Activated naive CD4-positive, alpha-beta T cell treated with anti-CD3 and anti-CD28 coated beads, Interleukin-2, amount 50 U/mL, for 72 hours (primary cell): Measurements from ENCODE around the gene DCDC1. TPM values are rescaled to one million over a fixed set of nuclear protein-coding genes. Genes with fewer than 3 reads are reported as not detected.
"Not testable (repeated sequence)": the region's sequence is repeated elsewhere in the genome, so short reads cannot be mapped to it uniquely, and the experiment has no call there.

ENCODE experiments used
- ATAC-seq, 2 donors: fragments of 150-1000 bp; cut with Tn5 transposase; 2 replicates each; pipeline ENCODE4 v1.10.0; 2021; ENCODE audit warnings: mild to moderate bottlenecking in 2 of 2, moderate library complexity in 2 of 2
- DNase-seq, 2 donors: peaks; one replicate each; pipeline ENCODE4 v3.0.0; 2021 to 2022; ENCODE audit warnings: low spot score in 2 of 2
- H3K27ac Mint-ChIP-seq, 2 donors: one replicate each; pipeline ENCODE4 v1.8.0; 2022; ENCODE audit warnings: mild to moderate bottlenecking in 2 of 2, mixed read lengths in 2 of 2
- H3K36me3 Mint-ChIP-seq, 2 donors: one replicate each; pipeline ENCODE4 v1.8.0; 2022; ENCODE audit warnings: mixed read lengths in 2 of 2
- H3K9me3 Mint-ChIP-seq, 2 donors: one replicate each; pipeline ENCODE4 v1.8.0; 2022; ENCODE audit warnings: mixed read lengths in 2 of 2
- total RNA-seq, 2 donors: library from RNA; stranded (reverse); gene quantifications; one replicate each; pipeline ENCODE4 v1.2.3, GENCODE V29; 2022

DCDC1 gene
- total RNA-seq, 2 donors from 2014 or later, result 0.47 TPM; not detected in 1

DNA sequence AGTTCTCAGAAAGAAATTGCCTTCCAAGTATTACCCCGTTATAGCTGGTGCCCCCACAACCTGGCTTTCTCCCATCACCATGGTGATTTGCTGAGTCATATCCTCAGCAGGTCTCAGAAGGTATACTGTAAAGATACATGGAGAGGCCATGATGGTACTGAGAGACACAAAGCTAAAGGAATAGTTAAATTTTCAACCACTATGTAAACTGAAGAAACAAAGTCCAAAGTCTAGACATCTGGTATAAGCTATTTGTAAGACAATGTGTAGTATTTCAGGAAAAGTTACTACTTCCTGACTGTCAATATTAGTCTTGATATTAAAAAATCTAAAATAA lies 377.1 kb downstream of the DCDC1 start:
- H3K36me3 Mint-ChIP-seq, result no peaks in the 10 kb centered on the region
- H3K27ac Mint-ChIP-seq, result no peak overlapping the region
- peaks cover 0 to 7% of the 10 kb centered on the region in 2 donors for H3K9me3 Mint-ChIP-seq
- no peak for DNase-seq
- ATAC-seq, result no peak

DNA sequence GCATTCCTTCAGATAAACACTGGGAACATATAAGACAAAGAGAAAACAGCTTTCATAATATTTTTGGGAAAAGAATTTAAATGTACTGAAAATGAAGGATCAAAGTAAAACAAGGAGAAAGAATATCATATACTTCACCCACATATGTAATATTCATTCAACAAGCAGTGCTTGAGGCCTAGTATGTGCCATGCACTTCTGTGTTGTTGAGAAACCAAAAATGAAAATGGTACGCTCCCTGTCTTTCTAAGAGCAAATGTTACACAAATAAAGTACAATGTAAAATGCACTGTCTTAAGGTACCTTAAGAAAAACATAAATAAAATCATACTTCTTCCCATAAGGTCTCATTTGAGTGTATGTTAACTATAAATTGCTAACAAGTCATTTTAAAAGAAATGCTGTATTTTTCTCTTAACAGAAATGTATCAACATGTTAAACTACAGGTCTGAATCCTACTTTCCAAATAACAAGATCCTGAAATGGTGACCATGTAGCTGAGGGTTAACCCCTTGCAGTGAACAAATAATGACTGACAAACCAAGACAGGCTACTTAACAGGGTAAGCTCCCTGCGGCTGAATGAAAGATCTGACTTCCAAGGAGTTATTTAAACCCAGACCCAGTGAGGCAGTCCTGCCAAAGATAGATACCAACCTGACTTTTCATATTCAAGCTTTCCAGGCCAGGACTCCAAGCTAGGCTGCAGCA lies 377.6 kb downstream of the DCDC1 start:
- Mint-ChIP-seq H3K27ac (no peak overlapping the region), H3K9me3 (peaks cover 0 to 7% of the 10 kb centered on the region in 2 donors), H3K36me3 (no peaks in the 10 kb centered on the region)
- ATAC-seq (no peak), DNase-seq (no peak)

DNA sequence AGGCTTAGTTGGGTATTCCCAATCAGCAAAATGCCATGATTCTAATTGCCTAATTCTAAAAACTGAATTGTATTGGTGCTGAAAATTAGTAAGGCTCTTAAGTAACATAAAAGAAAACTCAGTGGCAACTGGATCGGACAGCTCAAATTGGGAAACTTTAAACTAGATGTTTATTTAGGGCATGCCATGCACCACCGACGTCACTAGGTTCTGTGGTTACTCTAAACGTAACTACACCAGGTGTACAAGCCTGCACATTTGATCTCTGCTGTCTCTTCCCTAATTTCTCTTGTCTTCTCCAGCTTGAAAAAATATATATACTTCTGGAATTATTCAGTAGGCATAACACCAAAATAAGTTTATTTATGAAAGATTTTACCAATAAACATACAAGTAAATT lies 378.2 kb downstream of the DCDC1 start:
- H3K27ac Mint-ChIP-seq, result no peak overlapping the region
- H3K9me3 Mint-ChIP-seq, result peaks cover 0 to 7% of the 10 kb centered on the region in 2 donors
- ATAC-seq, result no peak
- H3K36me3 Mint-ChIP-seq, result no peaks in the 10 kb centered on the region
- no peak for DNase-seq

DNA sequence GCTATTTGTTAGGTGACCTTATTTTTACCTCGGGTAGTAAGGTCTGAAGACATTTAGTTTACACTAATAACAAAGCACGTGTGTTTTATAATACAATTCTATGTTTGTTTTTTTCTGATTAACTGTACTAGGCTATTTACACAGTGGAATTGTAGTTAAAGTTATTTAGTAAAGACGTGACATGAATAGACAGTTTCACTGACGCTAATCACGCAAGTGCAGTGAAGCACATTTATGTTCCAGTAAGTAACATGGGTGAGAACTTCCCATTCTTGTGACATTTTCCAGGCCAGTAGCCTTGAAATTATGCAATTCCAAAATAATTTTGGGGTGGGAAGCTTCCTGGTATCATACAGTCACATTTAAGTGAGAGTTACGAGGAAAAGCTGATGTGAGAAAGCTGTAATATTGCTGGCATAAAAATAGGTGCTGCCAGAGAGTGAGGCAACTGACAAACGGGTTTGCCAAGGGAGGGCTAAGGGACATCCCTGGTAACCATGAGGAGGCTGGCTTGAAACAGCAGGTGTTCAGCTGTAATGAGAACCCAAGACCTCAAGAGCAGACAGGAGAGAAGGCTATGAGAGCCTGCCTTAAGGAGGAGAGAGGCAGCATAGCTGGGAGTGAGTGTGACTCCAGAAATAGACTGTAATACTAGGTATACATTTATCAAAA lies 378.8 kb downstream of the DCDC1 start:
- no peak for ATAC-seq
- Mint-ChIP-seq H3K27ac (no peak overlapping the region), H3K36me3 (no peaks in the 10 kb centered on the region), H3K9me3 (peaks cover 0 to 7% of the 10 kb centered on the region in 2 donors)
- DNase-seq, result no peak

DNA sequence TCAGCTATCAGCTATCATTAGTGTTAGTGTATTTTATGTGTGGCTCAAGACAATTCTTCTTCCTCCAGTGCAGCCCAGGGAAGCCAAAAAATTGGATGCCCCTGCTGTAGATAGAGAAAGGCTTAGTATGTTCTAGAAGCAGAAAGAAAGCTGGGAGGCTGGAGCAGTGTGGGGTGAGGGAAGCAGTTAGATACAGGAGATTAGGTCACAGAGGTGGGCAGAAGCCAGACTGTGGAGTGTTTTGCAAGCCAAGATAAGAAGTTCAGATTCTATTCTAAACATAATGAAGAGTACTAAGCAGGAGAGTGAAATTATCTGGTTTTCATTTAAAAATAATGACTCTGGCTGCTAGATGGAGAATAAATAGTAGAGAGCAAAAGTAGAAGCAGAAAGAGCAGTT lies 381.7 kb downstream of the DCDC1 start:
- no peak overlapping the region for H3K27ac Mint-ChIP-seq
- H3K9me3 Mint-ChIP-seq, result peaks cover 0 to 7% of the 10 kb centered on the region in 2 donors
- DNase-seq (no peak), ATAC-seq (no peak)
- H3K36me3 Mint-ChIP-seq, result no peaks in the 10 kb centered on the region

DNA sequence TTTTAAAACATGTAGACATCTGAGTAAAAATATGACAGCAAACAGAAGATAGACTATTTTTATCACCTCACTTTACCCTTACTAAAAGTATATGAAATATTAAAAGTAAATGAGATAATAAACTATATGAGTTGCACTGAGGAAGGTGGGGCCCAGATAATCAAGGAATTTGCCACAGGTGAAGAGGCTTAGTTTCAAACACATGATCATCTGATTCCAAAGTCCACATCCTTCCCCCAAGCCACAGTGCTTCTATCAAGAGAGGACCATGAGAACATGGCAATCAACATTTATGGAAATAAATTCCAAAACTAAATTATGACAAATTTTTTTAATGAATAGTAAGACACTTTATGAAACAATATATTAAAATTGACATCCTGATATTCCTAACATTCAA lies 384.0 kb downstream of the DCDC1 start:
- ATAC-seq (no peak), DNase-seq (no peak)
- H3K27ac Mint-ChIP-seq, result no peak overlapping the region
- H3K9me3 Mint-ChIP-seq, result peaks cover 0 to 7% of the 10 kb centered on the region in 2 donors
- no peaks in the 10 kb centered on the region for H3K36me3 Mint-ChIP-seq

DNA sequence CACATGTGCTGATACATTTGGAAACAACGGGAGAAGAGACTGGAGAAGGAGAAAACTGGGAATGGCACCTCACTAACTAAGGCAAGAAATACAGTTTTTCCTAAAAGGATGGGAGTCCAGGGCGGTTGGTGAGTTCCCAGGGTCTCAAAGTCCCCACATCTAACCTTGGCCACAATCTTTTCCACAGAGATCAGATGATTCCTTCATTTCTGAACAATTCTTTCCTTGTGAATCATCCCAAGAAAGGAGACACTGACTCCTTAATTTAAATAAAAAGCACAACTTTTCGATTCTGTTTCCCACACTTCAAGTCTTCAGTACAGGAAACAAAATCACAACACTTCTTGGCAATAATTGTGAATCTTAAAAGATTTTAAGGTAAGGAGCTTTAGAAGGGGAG lies 384.7 kb downstream of the DCDC1 start:
- DNase-seq, result no peak
- no peak overlapping the region for H3K27ac Mint-ChIP-seq
- H3K36me3 Mint-ChIP-seq, result no peaks in the 10 kb centered on the region
- ATAC-seq, result no peak
- peaks cover 0 to 7% of the 10 kb centered on the region in 2 donors for H3K9me3 Mint-ChIP-seq

DNA sequence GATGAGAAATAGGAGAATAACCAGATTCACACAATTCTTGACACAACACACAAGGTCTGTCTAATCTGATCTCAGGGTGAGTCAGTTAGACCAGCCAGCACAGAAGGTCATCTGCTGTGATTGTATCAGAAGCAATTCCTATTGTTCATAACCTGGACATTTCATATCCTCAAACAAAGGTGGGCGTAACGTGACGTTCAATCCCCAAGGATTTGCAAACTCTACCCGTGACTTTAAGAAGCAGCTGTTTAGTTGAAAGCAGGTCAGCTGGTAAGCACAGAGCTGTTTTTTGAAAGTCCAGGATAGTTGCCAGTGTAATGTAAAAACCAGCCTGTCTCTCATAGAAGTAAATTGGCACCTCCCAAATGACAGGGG lies 385.1 kb downstream of the DCDC1 start:
- ATAC-seq, result no peak
- Mint-ChIP-seq H3K36me3 (no peaks in the 10 kb centered on the region), H3K27ac (no peak overlapping the region), H3K9me3 (peaks cover 0 to 7% of the 10 kb centered on the region in 2 donors)
- DNase-seq, result no peak

DNA sequence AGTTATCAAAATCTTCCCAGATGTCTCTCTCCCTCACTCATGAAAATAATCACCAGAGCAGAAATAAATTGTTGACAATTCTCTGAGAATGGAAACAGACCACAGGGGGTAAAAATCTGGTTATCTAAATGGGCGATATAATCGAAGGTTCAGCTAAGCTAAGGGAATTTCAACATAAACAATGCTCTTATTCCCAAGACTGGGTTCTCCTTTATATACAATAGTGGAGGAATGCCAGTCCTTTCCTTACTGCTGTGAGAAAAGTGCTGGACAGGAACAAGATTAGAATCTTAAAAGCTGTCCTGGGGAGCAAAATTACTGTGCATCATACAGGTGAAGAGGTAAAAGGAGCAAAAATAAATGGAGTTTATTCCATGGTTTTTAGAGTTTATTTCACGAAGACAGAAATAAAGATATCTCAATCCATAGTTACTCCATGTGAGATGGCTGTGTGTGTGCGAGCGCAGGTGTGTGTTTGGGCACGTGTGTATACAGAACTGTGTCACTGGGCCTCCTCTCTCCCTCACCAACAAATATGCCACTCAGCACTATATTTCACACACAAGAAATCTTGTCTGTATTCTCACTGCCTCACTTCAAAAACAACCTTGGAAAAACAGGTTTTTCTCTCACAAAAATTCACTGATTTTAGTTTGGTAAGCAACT lies 385.6 kb downstream of the DCDC1 start:
- DNase-seq (no peak), ATAC-seq (no peak)
- no peaks in the 10 kb centered on the region for H3K36me3 Mint-ChIP-seq
- H3K27ac Mint-ChIP-seq, result no peak overlapping the region
- H3K9me3 Mint-ChIP-seq, result peaks cover 0 to 7% of the 10 kb centered on the region in 2 donors

DNA sequence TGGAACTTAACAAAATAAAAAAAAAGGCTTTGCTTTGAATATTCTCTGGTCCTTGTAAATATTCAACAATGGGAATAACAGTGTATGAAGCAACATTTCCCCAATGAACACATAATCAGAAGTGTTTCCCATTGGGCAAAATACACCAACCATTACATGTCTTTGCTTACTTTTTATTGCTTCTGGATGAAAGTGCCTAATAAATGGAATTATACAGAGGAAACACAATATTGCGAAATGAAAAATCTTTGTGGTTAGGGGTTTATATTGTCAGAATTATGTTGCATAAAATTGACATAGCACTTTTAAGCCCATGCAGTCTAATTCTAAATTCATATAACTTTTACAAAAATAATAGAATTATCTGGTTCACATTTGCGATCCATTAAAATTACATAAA lies 386.4 kb downstream of the DCDC1 start:
- H3K9me3 Mint-ChIP-seq, result peaks cover 0 to 5% of the 10 kb centered on the region in 2 donors
- H3K27ac Mint-ChIP-seq, result no peak overlapping the region
- DNase-seq, result no peak
- no peak for ATAC-seq
- no peaks in the 10 kb centered on the region for H3K36me3 Mint-ChIP-seq

DNA sequence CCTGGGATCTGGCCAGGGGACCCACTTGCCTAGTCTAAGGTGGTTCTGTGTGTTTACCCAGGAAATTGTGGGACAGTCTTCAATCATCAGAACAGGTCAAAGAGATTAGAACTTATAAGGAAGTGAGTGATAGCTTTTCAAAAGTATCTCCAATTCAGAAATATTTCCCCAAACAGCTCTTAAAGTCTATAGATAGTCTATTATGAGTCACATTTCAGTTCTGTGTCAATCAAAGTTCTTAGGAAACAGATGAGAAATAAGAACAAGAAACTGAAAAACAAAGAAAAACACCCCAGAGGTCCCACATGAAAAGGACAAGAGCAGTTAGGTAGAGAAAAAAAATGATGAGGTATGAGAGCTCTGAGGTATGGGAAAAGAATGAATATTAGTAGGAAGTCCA lies 402.0 kb downstream of the DCDC1 start:
- no peak for DNase-seq
- H3K27ac Mint-ChIP-seq, result no peak overlapping the region
- peak in 1 of 2 donors; percentile 38 for ATAC-seq
- H3K36me3 Mint-ChIP-seq, result peaks cover 0 to 9% of the 10 kb centered on the region in 2 donors
- H3K9me3 Mint-ChIP-seq, result peaks cover 21 to 25% of the 10 kb centered on the region in 2 donors

DNA sequence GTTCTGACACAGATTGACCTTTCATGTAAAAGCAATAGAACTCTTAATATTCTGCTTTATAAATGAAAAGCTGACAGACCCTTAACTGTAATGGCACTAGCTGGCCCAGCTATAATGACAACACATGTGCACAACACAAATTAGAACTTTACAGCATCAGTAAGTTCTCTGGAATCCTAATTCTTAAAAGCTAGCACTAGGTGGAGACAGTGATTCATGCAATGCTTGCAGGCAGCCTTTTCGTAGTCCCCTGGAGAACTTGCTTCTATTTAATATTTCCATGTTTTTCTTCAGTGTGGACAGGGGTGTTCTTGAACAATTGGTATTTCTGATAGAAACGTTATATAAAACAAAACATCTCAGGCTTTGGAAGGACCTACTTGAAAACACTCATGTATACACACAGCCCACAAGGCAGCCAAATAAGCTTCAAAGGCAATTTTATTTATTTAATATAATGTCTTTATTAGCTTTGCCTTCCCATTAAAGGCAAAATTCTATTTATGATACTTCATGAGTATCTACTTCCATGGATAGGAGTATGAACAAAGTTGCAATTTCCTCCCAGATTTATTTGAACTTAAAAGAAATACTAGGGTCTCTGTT lies 409.0 kb downstream of the DCDC1 start:
- Mint-ChIP-seq H3K36me3 (no peaks in the 10 kb centered on the region), H3K27ac (no peak overlapping the region), H3K9me3 (peaks cover 7 to 9% of the 10 kb centered on the region in 2 donors)
- ATAC-seq (no peak), DNase-seq (no peak)

DNA sequence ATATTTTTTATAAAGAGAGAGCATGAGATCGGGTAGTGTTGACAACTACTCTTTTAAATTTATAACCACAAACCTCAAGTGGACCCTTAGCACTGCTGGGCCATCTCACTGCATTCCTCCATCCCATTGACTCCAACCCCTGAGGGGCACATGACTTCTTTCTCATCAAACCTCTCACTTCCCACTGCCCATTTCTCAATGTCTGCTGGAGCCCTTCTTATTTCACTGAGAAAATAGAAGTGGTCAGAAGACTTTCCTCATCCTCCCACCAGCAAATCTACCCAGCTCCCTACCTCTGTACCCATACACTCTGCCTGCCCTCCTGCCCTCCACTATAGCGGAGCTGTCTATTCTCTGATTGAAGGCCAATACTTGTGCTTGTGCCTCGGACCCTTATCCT lies 412.8 kb downstream of the DCDC1 start:
- Mint-ChIP-seq H3K27ac (no peak overlapping the region), H3K36me3 (no peaks in the 10 kb centered on the region), H3K9me3 (peaks cover 7% of the 10 kb centered on the region in 2 donors)
- ATAC-seq (no peak), DNase-seq (no peak)

DNA sequence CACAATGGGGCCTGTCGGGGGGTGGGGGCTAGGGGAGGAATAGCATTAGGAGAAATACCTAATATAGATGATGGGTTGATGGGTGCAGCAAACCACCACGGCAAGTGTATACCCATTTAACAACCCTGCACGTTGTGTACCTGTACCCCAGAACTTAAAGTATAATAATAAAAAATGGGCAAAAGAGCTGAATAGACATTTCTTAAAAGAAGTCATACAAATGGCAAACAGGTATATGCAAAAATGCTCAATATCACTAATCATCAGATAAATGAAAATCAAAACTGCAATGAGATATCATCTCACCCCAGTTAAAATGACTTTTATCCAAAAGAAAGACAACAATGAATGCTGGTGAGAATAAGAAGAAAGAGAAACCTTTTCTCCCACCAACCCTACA lies 419.7 kb downstream of the DCDC1 start:
- H3K9me3 Mint-ChIP-seq, result peaks cover 4 to 19% of the 10 kb centered on the region in 2 donors
- ATAC-seq (no peak), DNase-seq (no peak)
- no peak overlapping the region for H3K27ac Mint-ChIP-seq
- H3K36me3 Mint-ChIP-seq, result peaks cover 0 to 5% of the 10 kb centered on the region in 2 donors

DNA sequence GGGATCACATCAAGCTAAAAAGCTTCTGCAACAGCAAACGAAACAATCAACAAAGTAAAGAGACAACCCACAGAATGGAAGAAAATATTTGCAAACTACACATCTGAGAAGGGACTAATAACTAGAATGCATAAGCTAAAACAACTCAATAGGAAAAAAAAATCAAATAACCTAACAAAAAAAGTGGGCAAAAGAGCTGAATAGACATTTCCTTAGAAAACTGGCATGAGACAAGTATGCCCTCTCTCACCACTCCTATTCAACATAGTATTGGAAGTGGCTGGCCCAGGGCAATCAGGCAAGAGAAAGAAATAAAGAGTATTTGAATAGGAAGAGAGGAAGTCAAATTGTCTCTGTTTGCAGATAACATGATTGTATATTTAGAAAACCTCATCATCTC lies 421.8 kb downstream of the DCDC1 start:
- not testable (repeated sequence) for H3K27ac Mint-ChIP-seq, DNase-seq, H3K36me3 Mint-ChIP-seq, ATAC-seq
- peaks cover 12 to 23% of the 10 kb centered on the region in 2 donors for H3K9me3 Mint-ChIP-seq

DNA sequence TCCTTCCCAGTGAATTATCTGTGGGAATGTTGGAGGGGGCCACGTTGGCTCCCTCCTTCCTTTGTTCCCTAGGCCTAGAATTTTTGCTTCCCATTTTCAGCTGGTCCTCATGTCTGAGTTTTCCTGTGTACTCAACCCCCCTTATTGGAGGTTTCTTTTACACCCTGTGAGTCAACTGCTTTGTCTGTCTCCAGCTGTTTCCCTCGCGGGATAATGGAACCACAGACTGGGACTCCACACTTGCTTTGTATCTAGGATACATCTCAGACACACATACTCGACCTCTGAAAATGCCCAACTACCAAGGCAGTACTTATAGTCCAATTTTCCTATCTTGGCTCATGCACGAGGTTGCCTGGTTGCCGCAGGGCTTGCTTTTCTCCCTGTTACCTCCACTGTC lies 430.7 kb downstream of the DCDC1 start:
- H3K36me3 Mint-ChIP-seq, result no peaks in the 10 kb centered on the region
- DNase-seq (no peak), ATAC-seq (no peak)
- H3K27ac Mint-ChIP-seq, result no peak overlapping the region
- peaks cover 14 to 17% of the 10 kb centered on the region in 2 donors for H3K9me3 Mint-ChIP-seq

DNA sequence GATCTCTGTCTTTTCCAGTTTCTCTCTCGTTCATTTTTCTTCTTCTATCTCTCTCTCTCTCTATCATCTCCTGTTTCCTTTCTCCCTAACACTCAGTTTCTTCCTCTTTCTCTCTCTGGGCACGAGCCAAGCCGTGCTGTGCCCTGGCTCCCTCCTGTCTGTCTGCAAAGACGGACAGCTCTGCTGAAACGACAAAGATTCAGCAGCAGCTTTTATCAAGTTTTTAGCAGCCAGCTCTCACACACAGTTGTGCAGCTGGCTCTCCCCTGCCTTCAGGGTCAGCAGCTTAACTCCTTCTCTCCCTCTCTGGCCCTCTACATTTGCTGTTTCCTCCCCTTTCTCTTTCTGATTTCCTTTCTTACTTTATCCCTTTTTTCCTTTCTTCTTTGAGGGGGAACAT lies 431.4 kb downstream of the DCDC1 start:
- no peak overlapping the region for H3K27ac Mint-ChIP-seq
- H3K9me3 Mint-ChIP-seq, result peaks cover 12 to 17% of the 10 kb centered on the region in 2 donors
- ATAC-seq (no peak), DNase-seq (no peak)
- no peaks in the 10 kb centered on the region for H3K36me3 Mint-ChIP-seq
